Dedifferentiated amniotic fluid mesenchymal stem cell (primary cell): ENCODE measurements around the gene WDFY4.

Source experiments
- DNase-seq: peaks from one replicate; pipeline ENCODE4 v3.0.0-alpha.2; 2016; ENCODE audit errors: extremely low spot score

Gene WDFY4

GRCh38 chr10:48907730-48908129 lies 223.1 kb downstream of the WDFY4 start:
- no peak for DNase-seq

- DNase-seq, result no peak
Measured at GRCh38 chr10:48910548-48910947, 225.9 kb downstream of the WDFY4 start.

GRCh38 chr10:48913674-48914073 lies 229.0 kb downstream of the WDFY4 start:
- no peak for DNase-seq

GRCh38 chr10:48923748-48924147 lies 239.1 kb downstream of the WDFY4 start:
- DNase-seq, result no peak

- DNase-seq, result no peak
Measured at GRCh38 chr10:48924988-48925387, 240.3 kb downstream of the WDFY4 start.

- DNase-seq, result no peak
Measured at GRCh38 chr10:48926255-48926654, 241.6 kb downstream of the WDFY4 start.

- DNase-seq, result no peak
Measured at GRCh38 chr10:48926764-48927540, 242.3 kb downstream of the WDFY4 start.

- DNase-seq, result no peak
Measured at GRCh38 chr10:48929413-48929990, 244.8 kb downstream of the WDFY4 start.

- no peak for DNase-seq
Measured at GRCh38 chr10:48931188-48931587, 246.5 kb downstream of the WDFY4 start.

GRCh38 chr10:48932831-48933664 lies 248.4 kb downstream of the WDFY4 start:
- DNase-seq, result no peak

- no peak for DNase-seq
Measured at GRCh38 chr10:48934672-48935501, 250.2 kb downstream of the WDFY4 start.

- no peak for DNase-seq
Measured at GRCh38 chr10:48935577-48935976, 250.9 kb downstream of the WDFY4 start.

GRCh38 chr10:48937796-48938195 lies 253.1 kb downstream of the WDFY4 start:
- DNase-seq, result no peak

GRCh38 chr10:48938281-48938680 lies 253.6 kb downstream of the WDFY4 start:
- no peak for DNase-seq

- no peak for DNase-seq
Measured at GRCh38 chr10:48938990-48939536, 254.4 kb downstream of the WDFY4 start.

- no peak for DNase-seq
Measured at GRCh38 chr10:48939790-48940325, 255.2 kb downstream of the WDFY4 start, which contains the start of gene LRRC18. Gene LRRC18, minus strand, starts transcription at chr10:48939840. Its CDS starts 25,685 bp downstream, at chr10:48914155.

- DNase-seq, result no peak
Measured at GRCh38 chr10:48940372-48940771, 255.7 kb downstream of the WDFY4 start.

- no peak for DNase-seq
Measured at GRCh38 chr10:48940958-48941357, 256.3 kb downstream of the WDFY4 start.

GRCh38 chr10:48941427-48942075 lies 256.9 kb downstream of the WDFY4 start:
- DNase-seq, result no peak

- DNase-seq, result no peak
Measured at GRCh38 chr10:48943096-48943495, 258.4 kb downstream of the WDFY4 start.

GRCh38 chr10:48944171-48944570 lies 259.5 kb downstream of the WDFY4 start:
- DNase-seq, result no peak
